Raji (cell line): ENCODE measurements around the gene ASAP2.

Experiments
- POLR2A ChIP-seq: IDR thresholded peaks from 2 replicates; pipeline ENCODE4 v1.6.1; 2011; ENCODE audit warnings: low read depth, low read length, control low read depth; ENCODE audit not compliant: insufficient read depth

Gene ASAP2

DNA sequence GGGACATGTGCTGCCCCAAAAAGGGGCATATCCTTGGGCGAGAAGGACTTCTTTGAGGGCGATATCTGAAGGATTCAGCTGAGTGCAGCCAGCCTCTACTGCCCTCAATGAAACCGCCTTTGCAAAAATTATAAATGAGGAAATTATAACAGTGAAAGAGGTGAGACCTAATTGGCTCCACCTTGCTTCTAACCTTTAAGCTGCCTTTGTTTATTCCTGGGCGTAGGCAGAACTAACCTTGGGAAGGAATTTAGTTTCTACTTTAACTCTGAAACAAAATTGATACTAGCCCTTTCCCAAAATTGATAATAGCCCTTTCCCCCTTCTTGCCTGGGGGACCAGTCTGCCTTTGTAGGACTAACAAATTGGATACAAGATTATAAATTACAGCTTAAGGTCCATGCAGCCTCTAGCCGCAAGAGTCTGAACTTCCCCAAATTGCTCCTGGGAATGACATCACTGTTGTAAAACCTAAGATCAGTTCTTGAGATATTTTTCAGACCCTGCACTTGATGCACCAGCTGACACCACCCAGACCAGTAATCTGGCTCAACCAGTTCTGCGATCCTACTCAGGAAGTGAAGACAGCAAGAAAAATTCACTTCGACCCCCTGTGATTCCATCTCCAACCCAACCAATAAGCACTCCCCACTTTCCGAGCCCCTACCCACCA is 36.0 kb upstream of the ASAP2 start:
- TF ChIP-seq POLR2A: no peak

DNA sequence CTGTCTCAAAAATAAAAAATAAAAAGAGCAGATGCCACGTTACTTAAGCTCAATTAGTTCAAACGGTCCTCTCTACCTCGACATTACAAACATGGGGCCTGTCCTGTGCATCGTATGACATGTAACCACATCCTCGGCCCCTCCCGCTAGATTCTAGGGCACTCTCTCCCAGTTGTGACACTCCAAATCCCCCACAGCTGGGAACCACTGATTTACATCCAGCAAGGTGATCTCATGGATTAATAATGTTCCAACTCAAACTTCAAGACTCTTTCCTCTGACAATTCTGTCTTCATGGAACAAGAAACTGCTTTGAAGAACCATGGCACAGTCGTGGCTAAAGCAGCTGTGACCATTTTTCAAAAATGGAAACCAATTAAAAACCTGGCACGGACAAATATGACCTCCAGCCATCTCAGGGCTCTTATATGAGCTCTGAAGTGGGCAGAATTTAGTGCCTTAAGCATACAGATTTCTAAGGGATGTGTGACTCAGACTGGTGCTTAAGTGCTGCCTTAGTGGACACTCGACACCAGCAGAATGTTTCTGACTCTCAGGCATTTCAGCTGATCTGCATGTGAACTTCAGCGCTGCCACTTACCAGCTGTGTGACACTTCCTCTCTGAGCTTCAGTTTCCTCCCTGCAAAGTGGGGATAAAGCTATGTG is 31.7 kb upstream of the ASAP2 start:
- no peak for TF ChIP-seq POLR2A

DNA sequence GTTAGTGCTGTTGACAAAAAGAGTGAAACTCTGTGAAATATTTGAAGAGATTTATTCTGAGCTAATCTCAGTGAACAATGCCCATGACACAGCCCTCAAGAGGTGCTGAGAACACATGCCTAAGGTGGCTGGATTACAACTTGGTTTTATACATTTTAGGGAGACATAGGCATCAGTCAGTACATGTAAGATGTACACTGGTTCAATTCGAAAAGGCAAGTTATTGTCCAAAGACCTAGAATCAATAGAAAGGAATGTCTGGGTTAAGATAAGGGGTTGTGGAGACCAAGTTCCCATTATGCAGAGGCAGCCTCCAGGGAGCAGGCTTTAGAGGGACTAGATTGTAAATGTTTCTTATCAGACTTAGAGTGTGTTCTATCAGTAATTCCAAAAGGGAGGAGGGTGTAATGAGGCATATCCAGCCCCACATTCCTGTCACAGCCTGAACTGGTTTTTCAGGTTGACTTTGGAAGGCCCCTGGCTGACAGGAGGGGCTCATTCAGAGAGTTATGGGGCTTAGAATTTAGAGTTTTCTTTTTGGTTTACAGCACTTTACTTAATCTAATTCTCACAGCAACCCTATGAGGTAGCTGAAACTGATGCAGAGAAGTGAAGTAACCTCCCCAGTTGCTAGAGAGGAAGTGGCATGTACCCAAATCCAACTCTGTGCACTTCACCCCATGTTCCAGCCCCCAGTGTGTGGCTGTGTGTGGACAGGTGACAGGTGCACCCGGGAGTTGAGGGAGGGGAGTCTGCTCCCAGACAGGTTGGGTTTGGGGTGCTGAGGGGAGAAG is 28.3 kb upstream of the ASAP2 start:
- no peak for TF ChIP-seq POLR2A

DNA sequence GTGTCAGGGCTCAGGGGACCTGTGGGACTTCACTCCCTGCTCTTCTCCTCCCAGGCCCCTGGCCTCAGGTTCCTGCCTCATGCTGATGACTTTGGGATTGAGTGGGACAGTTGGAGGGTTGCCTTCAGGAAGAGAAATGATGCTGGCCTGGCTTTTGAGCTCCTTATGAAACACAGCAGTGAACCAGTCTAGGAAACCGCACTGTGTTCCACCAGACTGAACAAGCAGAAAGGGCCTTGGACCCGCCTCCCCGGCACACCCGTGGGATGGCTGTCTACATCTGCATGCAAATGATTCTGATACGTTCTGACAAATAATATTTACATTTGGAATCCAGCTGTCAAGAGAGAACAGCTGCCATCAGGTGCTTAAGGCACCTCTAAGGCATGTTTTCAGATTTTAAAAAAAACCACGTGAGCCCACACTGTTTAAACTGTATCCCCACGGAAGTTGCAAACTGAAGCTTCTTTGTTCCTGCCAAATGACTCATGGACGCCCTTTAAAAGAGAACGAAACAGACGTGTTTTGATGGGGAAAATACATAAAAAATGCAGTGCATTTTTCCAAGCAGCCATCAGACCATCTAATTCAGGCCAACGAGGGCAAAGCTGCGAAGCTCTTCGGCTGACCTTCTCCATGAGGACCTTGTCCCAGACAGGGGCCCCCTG is 27.6 kb upstream of the ASAP2 start:
- no peak for TF ChIP-seq POLR2A

DNA sequence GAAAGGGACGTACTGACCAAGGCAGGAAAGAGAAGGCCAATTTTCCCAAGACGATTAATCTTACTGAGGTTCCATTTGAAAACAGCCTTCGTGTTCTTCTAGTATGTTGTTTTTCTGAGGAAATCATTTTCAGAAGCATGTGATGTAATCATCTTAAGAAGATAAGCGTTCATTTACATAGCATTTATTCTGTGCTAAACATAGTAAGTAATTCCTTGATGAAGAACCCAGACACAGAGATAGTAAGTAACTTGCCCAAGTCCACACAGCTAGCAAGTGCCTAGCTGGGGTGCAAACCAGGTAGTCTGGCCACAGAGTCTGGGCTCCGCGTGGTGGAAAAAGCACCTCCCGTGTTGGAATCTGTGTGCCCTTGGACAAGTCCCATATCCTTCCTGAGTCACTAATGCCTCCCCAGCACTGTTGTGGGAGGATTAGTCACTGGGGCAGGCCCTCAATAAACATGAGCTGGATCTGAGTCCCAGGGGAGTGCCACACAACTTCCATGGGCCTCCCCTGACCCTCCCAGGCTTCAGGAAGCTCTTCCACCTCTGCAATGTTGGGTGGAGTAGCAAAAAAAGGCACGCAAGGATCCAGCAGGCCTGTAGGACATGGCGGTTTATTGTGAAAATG is 26.9 kb upstream of the ASAP2 start:
- no peak for TF ChIP-seq POLR2A

DNA sequence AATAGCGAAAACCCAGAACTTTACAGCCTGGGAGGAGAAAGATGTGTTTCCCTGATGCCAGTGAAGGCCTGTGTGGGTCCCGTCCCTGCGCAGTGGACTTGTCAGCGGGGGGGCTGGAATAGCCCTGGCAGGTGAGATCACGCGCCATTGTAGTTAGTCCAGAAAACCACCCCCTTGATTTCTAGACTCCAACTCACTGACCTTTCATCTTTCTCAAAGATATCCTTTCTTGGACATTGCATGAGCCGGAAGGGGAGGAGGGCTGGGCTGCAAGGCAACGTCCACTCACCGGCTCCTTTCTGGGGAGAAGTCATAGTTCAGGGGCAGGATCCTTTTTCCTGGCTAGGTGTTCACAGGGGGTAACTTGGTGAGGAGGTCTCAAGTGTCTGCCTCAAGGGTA is 22.3 kb upstream of the ASAP2 start:
- TF ChIP-seq POLR2A: no peak

DNA sequence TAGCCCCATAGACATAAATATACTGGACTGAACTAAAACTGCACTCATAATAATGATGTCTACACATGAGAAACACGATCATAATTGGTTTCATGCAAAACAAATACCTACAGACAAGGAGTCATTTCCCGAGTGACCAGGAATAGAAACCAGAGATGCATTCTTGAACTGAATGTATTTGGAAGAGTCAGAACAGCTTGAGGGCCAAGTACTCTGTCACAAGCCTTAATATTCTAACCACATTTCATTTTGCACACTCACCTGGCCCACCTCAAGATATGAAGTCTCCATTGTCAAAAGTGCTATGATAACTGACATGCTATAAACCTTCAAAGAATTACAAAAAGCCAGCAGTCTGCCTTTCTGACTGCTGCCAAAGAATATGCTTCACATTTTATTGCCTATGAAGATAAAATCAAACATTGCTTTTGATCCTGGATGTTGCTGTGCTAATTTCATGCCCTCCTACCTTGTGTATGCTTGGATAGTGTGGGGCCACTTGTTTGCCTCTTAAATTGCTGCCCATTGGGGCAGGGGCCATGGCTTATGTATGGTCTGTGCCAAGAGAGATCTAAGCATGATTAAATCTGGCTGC is 18.9 kb upstream of the ASAP2 start:
- no peak for TF ChIP-seq POLR2A

DNA sequence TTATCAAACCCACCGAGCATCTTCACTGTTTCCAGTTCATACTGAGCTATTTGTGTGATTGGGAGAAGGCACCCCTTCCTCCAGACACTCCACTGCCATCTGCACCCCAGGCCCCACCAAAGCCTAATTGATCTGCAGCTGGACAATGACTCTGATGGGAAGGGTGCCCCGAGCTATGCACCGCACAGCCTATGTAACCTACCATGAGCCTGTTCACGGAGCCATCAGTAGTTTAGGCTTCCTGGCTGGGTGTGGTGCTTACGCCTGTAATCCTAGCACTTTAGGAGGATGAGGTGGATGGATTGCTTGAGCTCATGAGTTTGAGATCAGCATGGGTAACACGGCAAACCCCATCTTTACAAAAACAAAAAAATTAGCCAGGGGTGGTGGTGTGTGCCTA is 17.8 kb upstream of the ASAP2 start:
- no peak for TF ChIP-seq POLR2A

DNA sequence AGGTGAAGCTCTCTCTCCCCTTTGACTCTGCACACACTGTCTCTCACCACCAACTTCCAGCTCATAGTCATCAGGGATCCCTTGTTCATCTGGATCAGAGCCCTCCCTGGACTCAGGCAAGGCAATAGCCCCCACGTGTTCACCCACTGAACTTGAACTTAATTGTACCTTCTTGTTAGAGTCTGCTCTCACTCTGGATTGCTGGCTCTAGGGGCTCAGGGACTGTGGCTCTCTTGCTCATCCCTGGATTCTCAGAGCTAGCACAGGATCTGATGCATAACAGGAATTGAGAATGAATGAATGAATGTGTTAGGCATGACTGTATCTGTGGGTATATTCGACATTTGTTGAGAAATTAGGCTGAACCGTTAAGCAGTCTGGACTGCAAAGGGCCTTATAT is 16.7 kb upstream of the ASAP2 start:
- TF ChIP-seq POLR2A: no peak

DNA sequence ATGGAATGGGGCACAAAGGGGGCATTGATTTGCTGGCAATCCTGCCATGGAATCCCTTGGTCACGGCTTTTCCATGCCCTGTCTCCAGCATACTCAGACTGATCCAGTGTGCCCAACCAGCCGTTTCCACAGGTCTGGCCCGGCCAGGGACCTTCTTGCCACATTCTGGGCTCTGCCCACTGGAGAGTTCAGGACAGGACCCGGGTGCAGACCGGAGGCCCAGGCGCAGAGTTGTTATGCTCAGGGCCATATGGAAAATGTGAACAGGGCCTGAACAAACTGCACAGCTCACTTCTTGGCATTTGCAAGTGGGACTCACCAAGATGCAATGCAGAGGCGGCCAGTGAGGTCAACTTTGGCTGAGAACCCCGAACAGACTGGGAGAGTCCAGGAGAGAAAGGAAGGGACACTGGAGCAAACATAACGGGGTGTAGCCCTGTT is 15.6 kb upstream of the ASAP2 start:
- no peak for TF ChIP-seq POLR2A

DNA sequence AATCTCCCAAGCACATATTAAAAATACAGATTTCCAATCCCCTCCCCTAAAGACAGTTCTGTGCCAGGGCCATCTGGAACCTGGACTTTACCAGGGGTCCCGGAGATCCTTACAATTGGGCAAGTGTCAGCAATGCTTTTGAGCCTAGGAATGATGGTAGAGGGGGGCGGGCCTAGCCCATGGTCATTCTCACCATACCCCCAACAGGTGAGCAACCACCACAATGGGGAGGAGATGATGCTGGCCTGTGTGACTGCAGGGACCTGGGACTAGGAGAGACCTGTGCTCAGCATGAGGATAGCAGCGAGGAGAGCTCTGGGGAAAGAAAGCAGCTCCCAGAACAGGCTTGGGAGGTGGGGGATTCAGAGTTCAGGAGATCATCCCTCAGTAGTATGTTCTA is 13.9 kb upstream of the ASAP2 start:
- TF ChIP-seq POLR2A: no peak

DNA sequence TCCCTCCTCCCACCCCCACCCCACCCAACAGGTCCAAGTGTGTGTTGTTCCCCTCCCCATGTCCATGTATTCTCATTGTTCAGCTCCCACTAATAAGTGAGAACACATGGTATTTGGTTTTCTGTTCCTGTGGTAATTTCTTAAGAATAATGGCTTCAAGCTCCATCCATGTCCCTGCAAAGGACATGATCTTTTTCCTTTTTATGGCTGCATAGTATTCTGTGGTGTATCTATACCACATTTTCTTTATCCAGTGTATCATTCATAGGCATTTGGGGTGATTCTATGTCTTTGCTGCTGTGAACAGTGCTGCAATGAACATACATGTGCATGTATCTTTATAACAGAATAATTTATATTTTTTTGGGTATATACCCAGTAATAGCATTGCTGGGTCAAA is 12.3 kb upstream of the ASAP2 start:
- no peak for TF ChIP-seq POLR2A

DNA sequence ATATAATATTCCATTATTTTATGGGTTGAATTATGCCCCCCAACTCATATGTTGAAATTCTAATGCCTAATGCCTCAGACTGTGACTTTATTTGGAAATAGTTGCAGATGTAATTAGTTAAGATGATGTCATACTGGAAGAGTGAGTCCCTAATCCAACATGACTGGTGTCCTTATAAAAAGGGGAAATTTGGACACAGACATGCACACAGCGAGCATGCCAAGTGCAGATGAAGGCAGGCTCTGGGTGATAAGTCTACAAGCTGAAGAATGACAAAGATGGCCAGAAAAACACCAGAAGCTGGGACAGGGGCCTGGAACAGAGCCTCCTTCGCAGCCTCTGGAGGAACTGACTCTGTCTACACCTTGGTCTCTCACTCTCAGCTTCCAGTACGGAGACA is 10.0 kb upstream of the ASAP2 start:
- no peak for TF ChIP-seq POLR2A

DNA sequence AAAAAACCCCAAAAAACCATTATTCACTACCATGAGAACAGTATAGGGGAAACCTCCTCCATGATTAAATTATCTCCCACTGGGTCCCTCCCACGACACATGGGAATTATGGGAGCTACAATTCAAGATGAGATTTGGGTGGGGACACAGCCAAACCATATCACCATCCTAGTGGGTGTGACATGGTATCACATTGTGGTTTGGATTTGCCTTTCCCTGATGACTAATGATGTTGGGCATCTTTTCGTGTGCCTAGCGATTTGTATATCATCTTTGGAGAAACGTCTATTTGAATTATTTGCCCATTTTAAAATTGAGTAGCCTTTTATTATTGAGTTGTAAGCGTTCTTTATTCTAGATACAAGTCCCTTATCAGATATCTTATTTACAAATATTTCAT is 8.7 kb upstream of the ASAP2 start:
- TF ChIP-seq POLR2A: no peak
